Activated CD4-positive, alpha-beta T cell treated with anti-CD3 and anti-CD28 coated beads, Interleukin-2, Interleukin-6, amounts not matched to agents 100 ng/mL and 50 ng/mL, durations not matched to agents 16 hours and 8 hours (primary cell): Measurements from ENCODE around the gene GHRH.

Experiments
- DNase-seq: peaks from one replicate; pipeline ENCODE4 v3.0.0-alpha.2; 2020

GHRH gene

GRCh38 chr20:37290158-37290810, 28.7 kb upstream of the GHRH start:
- no peak for DNase-seq

DNA sequence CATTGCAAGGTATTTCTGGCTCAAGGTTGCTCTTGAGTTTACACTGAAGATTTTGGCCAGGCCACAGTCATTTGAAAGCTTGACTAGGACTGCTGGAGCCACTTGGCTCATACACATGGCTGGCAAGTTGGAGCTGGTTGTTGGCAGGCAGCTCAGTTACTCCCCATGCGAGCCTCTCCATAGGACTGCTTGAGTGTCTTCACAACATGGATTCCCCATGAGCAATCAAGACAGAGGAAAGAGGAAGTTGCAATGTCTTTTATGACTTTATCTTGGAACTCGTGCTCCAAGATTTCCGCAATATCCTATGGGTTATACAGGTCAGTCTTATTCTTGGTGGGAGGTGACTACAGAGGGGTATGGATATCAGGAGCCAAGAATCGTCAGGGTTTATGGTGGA, 26.5 kb upstream of the GHRH start:
- DNase-seq: no peak

DNA sequence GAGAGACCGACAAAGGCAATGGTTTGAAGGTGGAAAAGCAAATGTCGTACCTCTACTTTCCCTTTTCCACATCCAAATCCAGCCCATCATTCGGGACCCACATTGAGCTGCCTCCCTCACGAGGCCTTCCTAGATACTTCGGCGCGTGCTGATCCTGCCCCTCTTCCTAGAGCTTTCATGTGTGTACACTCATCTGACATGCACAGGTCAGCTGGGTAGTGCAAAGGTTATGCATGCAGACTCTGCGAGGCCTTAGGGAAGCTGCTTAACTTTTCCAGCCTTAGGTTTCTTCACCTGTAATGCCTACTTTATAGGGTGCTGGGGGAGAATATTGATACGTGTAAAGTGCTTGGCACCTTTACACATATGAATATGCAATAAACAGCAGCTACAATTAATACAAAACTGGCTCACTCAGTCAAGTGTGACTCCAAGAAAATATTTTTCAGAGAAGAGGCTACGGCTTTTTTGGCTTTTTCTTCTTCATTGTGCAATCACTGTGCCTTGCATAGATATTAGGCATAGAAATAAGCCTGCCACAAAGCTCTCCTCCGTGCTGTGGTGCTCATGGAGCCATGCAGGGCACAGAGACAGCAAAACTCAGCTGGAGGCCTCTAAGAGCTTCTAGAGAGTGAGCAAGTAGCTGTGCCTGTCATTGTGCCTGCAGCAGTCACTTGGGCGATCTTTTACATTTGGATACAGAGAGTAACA, 24.2 kb upstream of the GHRH start:
- DNase-seq: no peak

GRCh38 chr20:37284691-37285161, 23.1 kb upstream of the GHRH start:
- DNase-seq: no peak

- DNase-seq: no peak
These were observed 22.0 kb upstream of the GHRH start for GRCh38 chr20:37283530-37284195.

- no peak for DNase-seq
These were observed 20.9 kb upstream of the GHRH start for GRCh38 chr20:37282556-37282955.

DNA sequence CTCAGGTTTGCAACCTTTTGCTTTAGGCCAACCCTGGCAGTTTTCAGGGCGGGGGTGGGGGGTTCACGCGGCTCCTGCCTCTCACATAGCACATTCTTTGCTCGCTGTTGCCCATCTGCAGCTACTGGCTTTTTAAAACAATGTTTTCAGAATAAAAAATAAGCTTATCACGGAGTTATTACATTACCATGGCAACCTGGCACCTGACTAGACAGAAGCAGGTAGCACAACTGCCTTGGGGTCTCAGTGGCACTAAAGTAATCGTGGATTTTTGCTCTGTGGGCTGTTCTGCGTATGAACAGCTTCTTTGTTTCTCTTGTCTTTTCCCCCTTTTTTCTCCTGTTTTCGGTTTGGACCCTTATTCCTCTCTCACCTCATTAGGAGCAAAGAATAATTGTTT, 18.8 kb upstream of the GHRH start:
- DNase-seq: no peak

DNA sequence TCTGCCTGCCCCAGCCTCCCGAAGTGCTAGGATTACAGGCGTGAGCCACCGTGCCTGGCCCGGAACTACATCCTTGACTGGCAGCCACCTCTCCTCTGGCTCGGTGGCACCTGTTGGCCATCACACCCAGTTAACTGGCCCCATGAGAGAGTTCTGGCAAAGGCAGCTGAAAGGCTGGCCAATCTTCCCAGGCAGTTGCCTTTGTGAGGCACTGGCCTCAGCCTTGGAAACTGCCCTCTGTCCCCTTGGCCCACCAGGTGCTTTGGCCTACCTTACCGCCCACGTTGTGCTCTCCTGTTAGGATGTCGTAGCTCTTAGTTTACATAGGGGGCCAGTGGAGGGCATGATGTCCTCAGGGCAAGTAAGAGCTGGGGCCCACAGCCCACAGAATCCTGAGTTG, 18.2 kb upstream of the GHRH start:
- no peak for DNase-seq

DNA sequence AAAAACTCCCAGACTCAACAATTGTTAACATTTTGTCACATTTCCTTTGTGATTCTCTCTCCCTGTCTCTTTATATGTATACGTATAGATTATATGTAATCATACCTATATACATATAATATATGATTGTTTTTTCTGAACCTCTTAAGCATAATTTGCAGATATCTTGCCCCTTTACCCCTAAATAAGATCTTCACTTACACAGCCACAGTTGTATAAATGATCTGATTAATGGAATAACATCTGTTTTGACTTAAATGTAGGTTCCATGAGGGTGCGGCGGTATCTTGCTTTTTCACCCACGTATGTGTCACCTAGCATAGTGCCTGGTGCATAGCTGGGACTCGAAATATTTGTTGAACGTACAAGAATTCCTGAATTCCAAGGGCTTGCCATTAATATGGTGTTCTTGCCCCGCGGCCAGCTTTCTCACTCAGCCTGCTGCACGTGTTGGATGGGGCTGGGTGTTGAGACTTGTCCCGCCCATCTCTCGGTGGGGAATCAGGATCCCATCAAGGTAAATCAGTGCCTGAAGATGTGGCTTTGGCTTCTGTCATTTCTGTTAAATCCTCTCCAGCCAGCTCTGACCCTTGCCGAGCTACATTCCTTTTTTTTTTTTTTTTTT, 17.5 kb upstream of the GHRH start:
- no peak for DNase-seq

GRCh38 chr20:37277253-37277593, 15.6 kb upstream of the GHRH start:
- no peak for DNase-seq

- no peak for DNase-seq
These were observed 15.1 kb upstream of the GHRH start for GRCh38 chr20:37276494-37277252.

- no peak for DNase-seq
These were observed 13.4 kb upstream of the GHRH start for GRCh38 chr20:37274851-37275524.

DNA sequence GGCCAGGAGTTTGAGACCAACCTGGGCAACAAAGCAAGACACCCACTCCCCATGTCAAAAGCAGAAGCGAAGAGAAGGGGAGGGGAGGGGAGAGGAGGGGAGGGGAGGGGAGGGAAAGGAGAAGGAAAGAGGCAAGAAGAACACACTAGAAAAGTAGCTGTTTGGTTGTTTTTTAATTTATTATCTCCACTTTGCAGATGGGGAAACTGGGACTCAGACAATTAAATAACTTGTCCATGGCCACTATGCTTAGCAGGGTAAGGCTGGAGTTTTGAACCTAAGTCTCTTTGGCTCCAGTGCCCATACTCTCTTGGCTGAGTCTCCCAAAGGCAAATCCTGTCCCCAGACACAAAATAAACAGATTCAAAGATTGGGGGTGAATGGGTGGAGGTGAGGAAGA, 12.4 kb upstream of the GHRH start:
- no peak for DNase-seq

GRCh38 chr20:37271421-37271768, 9.8 kb upstream of the GHRH start:
- DNase-seq: no peak

GRCh38 chr20:37270576-37271420, 9.2 kb upstream of the GHRH start:
- DNase-seq: no peak

GRCh38 chr20:37267667-37268313, 6.2 kb upstream of the GHRH start:
- no peak for DNase-seq

GRCh38 chr20:37266940-37267666, 5.5 kb upstream of the GHRH start:
- DNase-seq: no peak

DNA sequence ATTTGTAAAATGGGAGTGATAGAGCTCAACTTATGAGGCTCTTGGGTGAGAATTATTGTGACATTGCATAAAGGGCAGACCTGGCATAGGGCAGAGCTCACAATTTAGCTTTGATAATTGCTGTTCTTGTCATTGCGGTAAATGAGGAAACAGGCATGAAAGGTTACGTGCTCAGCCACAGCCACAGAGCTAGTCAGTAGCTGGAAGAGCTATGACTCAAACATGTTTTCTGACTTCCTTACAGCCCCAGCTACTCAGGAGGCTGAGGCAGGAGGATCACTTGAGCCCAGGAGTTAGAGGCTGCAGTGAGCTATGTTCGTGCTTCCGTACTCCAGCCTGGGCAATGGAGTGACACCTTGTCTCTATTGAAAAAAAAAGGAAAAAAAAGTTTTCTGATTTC, 3.5 kb upstream of the GHRH start:
- peak; percentile 45 for DNase-seq

DNA sequence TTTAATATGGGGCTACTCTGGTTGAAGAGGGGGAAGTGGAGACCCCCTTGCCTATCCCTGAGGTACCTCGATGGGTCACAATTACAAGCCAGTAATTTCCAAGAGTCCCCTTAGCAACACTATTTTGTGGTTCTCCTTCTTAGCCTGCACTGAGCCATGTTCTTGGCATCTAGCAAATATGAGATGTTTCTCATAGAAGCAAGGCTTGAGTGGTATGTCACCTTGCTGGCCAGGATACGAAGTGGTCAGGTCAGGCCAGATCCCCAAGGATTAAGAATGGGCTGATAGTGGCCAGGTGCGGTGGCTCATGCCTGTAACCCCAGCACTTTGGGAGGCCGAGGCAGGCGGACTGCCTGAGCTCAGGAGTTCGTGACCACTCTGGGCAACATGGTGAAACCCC, 2.1 kb upstream of the GHRH start:
- no peak for DNase-seq

- DNase-seq: no peak
These were observed 891 bp upstream of the GHRH start for GRCh38 chr20:37262505-37262904.
